Keratinocyte (primary cell): ENCODE data around the gene BMP8B. TPM values are rescaled to one million over a fixed set of nuclear protein-coding genes. Genes with fewer than 3 reads are reported as not detected.
"Not testable (repeated sequence)": the region's sequence is repeated elsewhere in the genome, so short reads cannot be mapped to it uniquely, and the experiment has no call there.

Experiments used
- DNase-seq: peaks from one replicate; pipeline ENCODE4 v3.0.0-alpha.2; 2011; ENCODE audit warnings: low read depth, missing footprints, low spot score
- FAIRE-seq: peaks from 2 replicates; lab custom pipeline; 2011; peaks lifted over from hg19 to GRCh38; lab: Jason Lieb, UNC
- H2AFZ ChIP-seq: 2 replicates; pipeline ENCODE4 v1.6.0; 2012; ENCODE audit warnings: low read length, control low read depth, inconsistent platforms; ENCODE audit not compliant: control insufficient read depth
- H3K27ac ChIP-seq: 2 replicates; pipeline ENCODE4 v1.5.1; 2011; ENCODE audit warnings: low read length; ENCODE audit not compliant: control insufficient read depth, insufficient read depth
- H3K27me3 ChIP-seq: 3 replicates; pipeline ENCODE4 v1.6.0; 2011; ENCODE audit warnings: low read length; ENCODE audit not compliant: control insufficient read depth, insufficient read depth; ENCODE audit errors: extremely low read depth
- H3K36me3 ChIP-seq, 2 experiments: 2 replicates in 1 of 2; 3 replicates in 1 of 2; pipeline ENCODE4 v1.5.1; 2011; ENCODE audit warnings: low read length in 2 of 2, mild to moderate bottlenecking in 1 of 2; ENCODE audit not compliant: control insufficient read depth in 2 of 2, insufficient read depth in 2 of 2; ENCODE audit errors: extremely low read depth in 1 of 2
- H3K4me1 ChIP-seq: 3 replicates; pipeline ENCODE4 v1.5.1; 2011; ENCODE audit warnings: low read length; ENCODE audit not compliant: control insufficient read depth, insufficient read depth; ENCODE audit errors: extremely low read depth
- H3K4me2 ChIP-seq: 3 replicates; pipeline ENCODE4 v1.6.0; 2011; ENCODE audit warnings: low read depth, low read length; ENCODE audit not compliant: control insufficient read depth, insufficient read depth; ENCODE audit errors: extremely low read depth
- H3K4me3 ChIP-seq, 3 experiments: fragments of 200-600 bp in 1 of 3; sonication (generic) in 1 of 3; 2 replicates in 2 of 3; 3 replicates in 1 of 3; pipeline ENCODE4 v1.5.1; 2011 to 2016; ENCODE audit warnings: low read length in 3 of 3, mild to moderate bottlenecking in 3 of 3, control low read depth in 2 of 3, inconsistent platforms in 1 of 3, low read depth in 1 of 3, mixed read lengths in 1 of 3, mixed run types in 1 of 3, moderate library complexity in 1 of 3; ENCODE audit not compliant: control insufficient read depth in 2 of 3, insufficient read depth in 2 of 3; ENCODE audit errors: extremely low read depth in 1 of 3
- H3K79me2 ChIP-seq: 2 replicates; pipeline ENCODE4 v1.6.0; 2012; ENCODE audit warnings: low read length; ENCODE audit not compliant: control insufficient read depth, insufficient read depth
- H3K9ac ChIP-seq: 3 replicates; pipeline ENCODE4 v1.6.0; 2011; ENCODE audit warnings: low read length; ENCODE audit not compliant: control insufficient read depth, insufficient read depth; ENCODE audit errors: extremely low read depth
- H3K9me1 ChIP-seq: 3 replicates; pipeline ENCODE4 v1.6.0; 2011; ENCODE audit warnings: low read length; ENCODE audit not compliant: control insufficient read depth, insufficient read depth; ENCODE audit errors: extremely low read depth
- H3K9me3 ChIP-seq: 2 replicates; pipeline ENCODE4 v1.5.1; 2012; ENCODE audit warnings: low read depth, low read length; ENCODE audit not compliant: control insufficient read depth
- H4K20me1 ChIP-seq: 3 replicates; pipeline ENCODE4 v1.6.0; 2011; ENCODE audit warnings: low read length; ENCODE audit not compliant: control insufficient read depth, insufficient read depth; ENCODE audit errors: extremely low read depth
- dilution Hi-C: fragments of 300-500 bp; cut with MboI; formaldehyde crosslinking; loops from one replicate; pipeline ENCODE4 v1.7.0; 2020; ENCODE audit warnings: low sequenced_read_pairs; ENCODE audit not compliant: extremely low pct_ligation_motif_present
- polyA plus RNA-seq, 5 experiments: library from polyadenylated mRNA; depleted of rRNA in 3 of 5; stranded (reverse) in 3 of 5; stranded (forward) in 1 of 5; unstranded in 1 of 5; fragments of >200 nt; gene quantifications; 1 replicate in 1 of 5; 2 replicates in 3 of 5; 3 replicates in 1 of 5; pipeline versions ENCODE4 v1.2.1 to v1.2.3, GENCODE V29; 2011 to 2012; ENCODE audit warnings: missing spikeins in 2 of 5, low read depth in 1 of 5, low replicate concordance in 1 of 5

BMP8B gene
- polyA plus RNA-seq, 1 donor (not counting 4 experiments of a cell fraction or from before 2014, with no cell fraction given), result 0.04 TPM

- H3K4me3 ChIP-seq, result peak within 1 kb of the TSS in 1 of 3 experiments; percentile 34
- H3K27ac ChIP-seq, H3K79me2 ChIP-seq, H4K20me1 ChIP-seq, H3K9ac ChIP-seq, H3K36me3 ChIP-seq, FAIRE-seq, dilution Hi-C loops, H3K4me1 ChIP-seq, DNase-seq, H3K9me1 ChIP-seq, H3K27me3 ChIP-seq, H3K9me3 ChIP-seq: not testable (repeated sequence)
- H3K4me2 ChIP-seq, result peak within 1 kb of the TSS; percentile 41
- peak within 1 kb of the TSS; percentile 15 for H2AFZ ChIP-seq
These were observed 17.6 kb downstream of the BMP8B start, which contains the start of gene OXCT2 for GRCh38 chr1:39771022-39771532. TSS of gene OXCT2 (minus strand) at chr1:39771348. CDS start at chr1:39771255, 93 bp downstream.

GRCh38 chr1:39770100-39771021 is 18.3 kb downstream of the BMP8B start:
- Histone ChIP-seq H2AFZ (peak overlapping the region; percentile 15), H3K4me3 (peak overlapping the region in 1 of 3 experiments; percentile 34)
- FAIRE-seq, result not testable (repeated sequence)

DNA sequence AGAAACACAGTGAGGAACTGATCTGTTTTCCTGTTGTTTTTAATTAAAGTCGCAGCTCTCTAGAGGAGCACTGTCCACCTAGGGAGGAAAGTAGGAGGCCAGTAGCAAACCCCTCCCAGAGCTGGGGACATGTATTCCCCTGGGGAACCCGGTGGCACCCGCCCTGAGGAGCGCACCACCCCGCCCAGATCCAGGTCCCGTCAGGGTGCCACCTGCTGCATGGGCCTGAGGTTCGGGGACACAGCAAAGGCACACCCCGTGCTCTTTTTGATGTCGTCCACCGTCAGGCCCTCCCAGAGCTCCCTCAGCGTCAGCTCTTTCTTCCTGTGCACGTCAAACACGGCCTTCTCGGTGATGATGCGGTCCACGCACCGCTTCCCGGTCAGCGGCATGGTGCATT is 19.2 kb downstream of the BMP8B start:
- H2AFZ ChIP-seq, H4K20me1 ChIP-seq, H3K9me1 ChIP-seq, H3K4me1 ChIP-seq, FAIRE-seq, H3K9ac ChIP-seq, H3K36me3 ChIP-seq, H3K27me3 ChIP-seq, DNase-seq, H3K9me3 ChIP-seq, H3K4me3 ChIP-seq, H3K4me2 ChIP-seq, dilution Hi-C loops, H3K27ac ChIP-seq, H3K79me2 ChIP-seq: not testable (repeated sequence)

More at GRCh38 chr1:39770100-39771021, 18.3 kb downstream of the BMP8B start:
- H3K27me3 ChIP-seq, DNase-seq, H3K9me1 ChIP-seq, H4K20me1 ChIP-seq, H3K4me1 ChIP-seq, H3K36me3 ChIP-seq, H3K27ac ChIP-seq, H3K9me3 ChIP-seq, H3K9ac ChIP-seq, dilution Hi-C loops, H3K79me2 ChIP-seq: not testable (repeated sequence)
- peak overlapping the region; percentile 41 for H3K4me2 ChIP-seq

DNA sequence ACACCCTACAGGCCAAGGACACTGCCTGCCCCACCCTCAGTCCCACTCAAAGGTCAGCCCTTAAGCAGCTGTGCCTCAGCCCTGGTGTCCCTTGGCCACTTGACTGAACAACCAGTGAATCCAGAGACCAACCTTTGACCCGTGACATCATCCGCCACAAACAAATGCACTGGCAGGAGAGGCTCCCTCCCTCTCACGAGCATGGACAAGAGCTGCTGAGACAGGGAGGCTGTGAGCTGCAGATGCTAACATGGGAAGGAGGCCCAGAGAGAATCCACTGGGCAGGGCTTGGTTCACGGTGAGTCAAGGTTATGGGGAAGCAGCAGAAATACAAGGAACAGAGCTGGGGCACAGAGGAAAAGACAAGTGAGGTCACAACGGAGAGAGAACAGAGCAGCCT is 22.2 kb downstream of the BMP8B start:
- H3K4me3 ChIP-seq, H3K9me3 ChIP-seq, DNase-seq, H3K27me3 ChIP-seq, H3K27ac ChIP-seq, H2AFZ ChIP-seq, FAIRE-seq, H4K20me1 ChIP-seq, H3K9me1 ChIP-seq, H3K36me3 ChIP-seq, dilution Hi-C loops, H3K4me1 ChIP-seq, H3K9ac ChIP-seq, H3K79me2 ChIP-seq, H3K4me2 ChIP-seq: not testable (repeated sequence)

DNA sequence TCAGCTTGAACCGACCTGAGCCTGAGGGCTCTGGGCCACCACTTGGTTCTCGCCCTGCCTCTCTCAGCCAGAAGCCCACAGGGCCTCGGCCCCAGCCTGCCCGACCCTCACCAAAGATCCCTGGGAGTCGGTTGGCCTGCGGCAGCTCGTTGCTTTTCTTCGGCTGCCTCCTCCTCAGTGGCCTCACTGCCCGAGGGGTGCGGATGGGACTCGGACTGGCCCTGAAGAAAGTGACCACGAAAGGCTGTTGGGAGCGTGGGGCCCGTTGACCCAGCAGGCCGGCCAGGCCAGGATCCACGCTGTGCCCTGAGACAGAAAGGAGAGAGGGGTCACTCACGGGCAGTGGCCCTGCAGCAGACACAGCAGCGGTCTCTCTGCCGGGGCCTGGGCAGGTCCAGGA is 24.2 kb downstream of the BMP8B start:
- dilution Hi-C loops, H3K4me1 ChIP-seq, H3K9ac ChIP-seq, FAIRE-seq, H3K9me1 ChIP-seq, H3K27me3 ChIP-seq, H3K79me2 ChIP-seq, H3K36me3 ChIP-seq, DNase-seq, H3K9me3 ChIP-seq, H4K20me1 ChIP-seq, H3K4me2 ChIP-seq, H2AFZ ChIP-seq, H3K4me3 ChIP-seq, H3K27ac ChIP-seq: not testable (repeated sequence)
